CD14-positive monocyte (primary cell): ENCODE measurements around the gene LEMD3. TPM values are rescaled to one million over a fixed set of nuclear protein-coding genes. Genes with fewer than 3 reads are reported as not detected.

Source experiments
- DNase-seq, 3 donors: peaks; one replicate each; pipeline ENCODE4 v3.0.0-alpha.2; 2011 to 2022
- H2AFZ ChIP-seq: 2 replicates; pipeline ENCODE4 v1.6.0; 2012; ENCODE audit warnings: mild to moderate bottlenecking, low read depth, low read length, inconsistent platforms; ENCODE audit not compliant: insufficient read depth, poor library complexity, severe bottlenecking
- H3K27ac ChIP-seq, 2 donors: 1 replicate in 1 of 2; 2 replicates in 1 of 2; pipeline ENCODE4 v1.5.1; 2012 to 2013; ENCODE audit warnings: low read length in 2 of 2, control low read depth in 1 of 2, inconsistent platforms in 1 of 2, low read depth in 1 of 2, mild to moderate bottlenecking in 1 of 2
- H3K27me3 ChIP-seq, 2 donors: one replicate each; pipeline versions ENCODE4 v1.6.0 to v1.6.1; 2011 to 2013; ENCODE audit warnings: low read length in 2 of 2; ENCODE audit not compliant: control insufficient read depth in 2 of 2, insufficient read depth in 2 of 2
- H3K36me3 ChIP-seq, 2 donors: replicated peaks in 1 of 2; 1 replicate in 1 of 2; 2 replicates in 1 of 2; pipeline versions ENCODE4 v1.5.1 to v1.6.1; 2012 to 2013; ENCODE audit warnings: low read length in 2 of 2, control low read depth in 1 of 2, inconsistent platforms in 1 of 2, mild to moderate bottlenecking in 1 of 2; ENCODE audit not compliant: insufficient read depth in 2 of 2, control insufficient read depth in 1 of 2
- H3K4me1 ChIP-seq, 2 donors: 1 replicate in 1 of 2; 2 replicates in 1 of 2; pipeline versions ENCODE4 v1.5.1 to v1.6.1; 2012 to 2013; ENCODE audit warnings: low read length in 2 of 2, control low read depth in 1 of 2, inconsistent platforms in 1 of 2, mild to moderate bottlenecking in 1 of 2, moderate library complexity in 1 of 2; ENCODE audit not compliant: insufficient read depth in 2 of 2, control insufficient read depth in 1 of 2
- H3K4me2 ChIP-seq: replicated peaks from 2 replicates; pipeline ENCODE3; 2012; ENCODE audit warnings: low read length, moderate library complexity, mild to moderate bottlenecking; ENCODE audit not compliant: poor library complexity, severe bottlenecking; ENCODE audit errors: extremely low read depth
- H3K4me3 ChIP-seq, 3 experiments: fragments of 200-600 bp in 1 of 3; sonication (generic) in 1 of 3; replicated peaks in 1 of 3; 1 replicate in 2 of 3; 2 replicates in 1 of 3; pipeline ENCODE4 v1.5.1; 2011 to 2013; ENCODE audit warnings: low read length in 3 of 3, mild to moderate bottlenecking in 3 of 3, control low read depth in 2 of 3, low read depth in 2 of 3, inconsistent platforms in 1 of 3, moderate library complexity in 1 of 3
- H3K79me2 ChIP-seq: 2 replicates; pipeline ENCODE4 v1.6.0; 2012; ENCODE audit warnings: mild to moderate bottlenecking, control low read depth, inconsistent platforms, low read length, moderate library complexity; ENCODE audit not compliant: insufficient read depth
- H3K9ac ChIP-seq: 2 replicates; pipeline ENCODE4 v1.6.0; 2017; ENCODE audit warnings: low read length, mild to moderate bottlenecking; ENCODE audit not compliant: insufficient read depth, poor library complexity, severe bottlenecking
- H3K9me3 ChIP-seq, 2 donors: replicated peaks in 1 of 2; 1 replicate in 1 of 2; 2 replicates in 1 of 2; pipeline versions ENCODE4 v1.5.1 to v1.6.1; 2012 to 2013; ENCODE audit warnings: low read length in 2 of 2, control low read depth in 1 of 2; ENCODE audit not compliant: control insufficient read depth in 1 of 2, insufficient read depth in 1 of 2
- H4K20me1 ChIP-seq: 2 replicates; pipeline ENCODE4 v1.6.0; 2012; ENCODE audit warnings: mild to moderate bottlenecking, low read length, control low read depth, moderate library complexity; ENCODE audit not compliant: insufficient read depth
- H3K27ac Mint-ChIP-seq, 7 donors: one replicate each; pipeline ENCODE4 v1.8.0; 2020; ENCODE audit warnings: mild to moderate bottlenecking in 7 of 7, mixed read lengths in 7 of 7, moderate library complexity in 6 of 7, inconsistent platforms in 2 of 7
- H3K27me3 Mint-ChIP-seq, 3 donors: one replicate each; pipeline ENCODE4 v1.8.0; 2021 to 2022; ENCODE audit warnings: low read depth in 3 of 3, mild to moderate bottlenecking in 3 of 3, mixed read lengths in 3 of 3, moderate library complexity in 3 of 3, inconsistent platforms in 1 of 3
- H3K36me3 Mint-ChIP-seq, 2 donors: one replicate each; pipeline ENCODE4 v1.8.0; 2020; ENCODE audit warnings: mixed read lengths in 2 of 2, inconsistent platforms in 1 of 2, mild to moderate bottlenecking in 1 of 2
- H3K4me1 Mint-ChIP-seq: one replicate; pipeline ENCODE4 v1.8.0; 2020; ENCODE audit warnings: mild to moderate bottlenecking, mixed read lengths
- H3K4me3 Mint-ChIP-seq, 2 donors: one replicate each; pipeline ENCODE4 v1.8.0; 2020; ENCODE audit warnings: mild to moderate bottlenecking in 2 of 2, mixed read lengths in 2 of 2, moderate library complexity in 1 of 2
- H3K9me3 Mint-ChIP-seq, 7 donors: one replicate each; pipeline ENCODE4 v1.8.0; 2020 to 2022; ENCODE audit warnings: mixed read lengths in 7 of 7, mild to moderate bottlenecking in 6 of 7, moderate library complexity in 6 of 7, inconsistent platforms in 2 of 7
- CTCF ChIP-seq: fragments of 200-600 bp; IDR thresholded peaks from one replicate; pipeline ENCODE4 v1.8.0; 2022; ENCODE audit warnings: antibody characterized with exemption, mild to moderate bottlenecking
- WGBS: methylation state at CpG from one replicate; pipeline ENCODE4 v1.1.5; 2013; ENCODE audit warnings: missing lambda C conversion rate; ENCODE audit not compliant: insufficient coverage; 5-methylcytosine and 5-hydroxymethylcytosine counted together
- intact Hi-C, 2 donors: fragments of 100-400 bp; cut with micrococcal nuclease; formaldehyde crosslinking; loops; one replicate each; pipeline versions ENCODE4 v1.15.0 to v1.15.1; 2023
- polyA plus RNA-seq, 3 donors: library from polyadenylated mRNA; depleted of rRNA in 1 of 3; unstranded in 2 of 3; stranded (reverse) in 1 of 3; fragments of 300-500 nt in 2 of 3; fragments of >200 nt in 1 of 3; fragmentation: Illumina TruSeq in 2 of 3; gene quantifications; 1 replicate in 2 of 3; 2 replicates in 1 of 3; pipeline ENCODE4 v1.2.3, GENCODE V29; 2012 to 2021

LEMD3 gene
- polyA plus RNA-seq, 3 donors, result 11.3 to 12.3 (median 11.7) TPM

- Histone ChIP-seq H3K9me3 (no peaks in the 10 kb centered on the region), H3K4me1 (peaks cover 9 to 18% of the 10 kb centered on the region in 2 donors), H3K4me3 (no peak overlapping the region), H3K9ac (no peak overlapping the region), H3K27me3 (no peaks in the 10 kb centered on the region), H3K79me2 (peaks cover 3% of the 10 kb centered on the region), H4K20me1 (no peaks in the 10 kb centered on the region), H3K36me3 (no peaks in the 10 kb centered on the region), H3K4me2 (no peak overlapping the region), H2AFZ (no peak overlapping the region), H3K27ac (no peak overlapping the region)
- Mint-ChIP-seq H3K27me3 (peaks cover 5 to 10% (median 9%) of the 10 kb centered on the region in 3 donors), H3K4me3 (no peak overlapping the region), H3K4me1 (peaks cover 17% of the 10 kb centered on the region), H3K36me3 (no peaks in the 10 kb centered on the region), H3K9me3 (peaks cover 0 to 4% (median 0%) of the 10 kb centered on the region in 7 donors), H3K27ac (no peak overlapping the region)
- TF ChIP-seq CTCF, result no peak
- DNase-seq, result no peak
- intact Hi-C loops, result no loop called here
- 86% methylated on average over 1 of the region's 7 CpGs for WGBS
These were observed 105.4 kb downstream of the LEMD3 start for GRCh38 chr12:65274602-65275272.

GRCh38 chr12:65275627-65276026 lies 106.2 kb downstream of the LEMD3 start:
- DNase-seq, result no peak
- Histone ChIP-seq H4K20me1 (no peaks in the 10 kb centered on the region), H3K9ac (no peak overlapping the region), H3K79me2 (peaks cover 12% of the 10 kb centered on the region), H3K27ac (no peak overlapping the region), H3K4me1 (peaks cover 11 to 25% of the 10 kb centered on the region in 2 donors), H2AFZ (no peak overlapping the region), H3K36me3 (no peaks in the 10 kb centered on the region), H3K4me3 (no peak overlapping the region), H3K9me3 (no peaks in the 10 kb centered on the region), H3K4me2 (no peak overlapping the region), H3K27me3 (no peaks in the 10 kb centered on the region)
- WGBS, result no CpG with 5 or more reads among the region's 3 CpGs
- intact Hi-C loops, result no loop called here
- H3K9me3 Mint-ChIP-seq, result peaks cover 0 to 4% (median 0%) of the 10 kb centered on the region in 7 donors
- H3K36me3 Mint-ChIP-seq, result no peaks in the 10 kb centered on the region
- H3K4me1 Mint-ChIP-seq, result peaks cover 24% of the 10 kb centered on the region
- peaks cover 5 to 11% (median 10%) of the 10 kb centered on the region in 3 donors for H3K27me3 Mint-ChIP-seq
- no peak overlapping the region for H3K4me3 Mint-ChIP-seq
- TF ChIP-seq CTCF, result no peak
- no peak overlapping the region for H3K27ac Mint-ChIP-seq
